Keratinocyte (primary cell): ENCODE data around the gene LDLRAD4. TPM values are rescaled to one million over a fixed set of nuclear protein-coding genes. Genes with fewer than 3 reads are reported as not detected.

Source experiments
- DNase-seq: peaks from one replicate; pipeline ENCODE4 v3.0.0-alpha.2; 2011; ENCODE audit warnings: low read depth, missing footprints, low spot score
- FAIRE-seq: peaks from 2 replicates; lab custom pipeline; 2011; peaks lifted over from hg19 to GRCh38; lab: Jason Lieb, UNC
- H2AFZ ChIP-seq: 2 replicates; pipeline ENCODE4 v1.6.0; 2012; ENCODE audit warnings: low read length, control low read depth, inconsistent platforms; ENCODE audit not compliant: control insufficient read depth
- H3K27ac ChIP-seq: 2 replicates; pipeline ENCODE4 v1.5.1; 2011; ENCODE audit warnings: low read length; ENCODE audit not compliant: control insufficient read depth, insufficient read depth
- H3K27me3 ChIP-seq: 3 replicates; pipeline ENCODE4 v1.6.0; 2011; ENCODE audit warnings: low read length; ENCODE audit not compliant: control insufficient read depth, insufficient read depth; ENCODE audit errors: extremely low read depth
- H3K36me3 ChIP-seq, 2 experiments: 2 replicates in 1 of 2; 3 replicates in 1 of 2; pipeline ENCODE4 v1.5.1; 2011; ENCODE audit warnings: low read length in 2 of 2, mild to moderate bottlenecking in 1 of 2; ENCODE audit not compliant: control insufficient read depth in 2 of 2, insufficient read depth in 2 of 2; ENCODE audit errors: extremely low read depth in 1 of 2
- H3K4me1 ChIP-seq: 3 replicates; pipeline ENCODE4 v1.5.1; 2011; ENCODE audit warnings: low read length; ENCODE audit not compliant: control insufficient read depth, insufficient read depth; ENCODE audit errors: extremely low read depth
- H3K4me2 ChIP-seq: 3 replicates; pipeline ENCODE4 v1.6.0; 2011; ENCODE audit warnings: low read depth, low read length; ENCODE audit not compliant: control insufficient read depth, insufficient read depth; ENCODE audit errors: extremely low read depth
- H3K4me3 ChIP-seq, 3 experiments: fragments of 200-600 bp in 1 of 3; sonication (generic) in 1 of 3; 2 replicates in 2 of 3; 3 replicates in 1 of 3; pipeline ENCODE4 v1.5.1; 2011 to 2016; ENCODE audit warnings: low read length in 3 of 3, mild to moderate bottlenecking in 3 of 3, control low read depth in 2 of 3, inconsistent platforms in 1 of 3, low read depth in 1 of 3, mixed read lengths in 1 of 3, mixed run types in 1 of 3, moderate library complexity in 1 of 3; ENCODE audit not compliant: control insufficient read depth in 2 of 3, insufficient read depth in 2 of 3; ENCODE audit errors: extremely low read depth in 1 of 3
- H3K79me2 ChIP-seq: 2 replicates; pipeline ENCODE4 v1.6.0; 2012; ENCODE audit warnings: low read length; ENCODE audit not compliant: control insufficient read depth, insufficient read depth
- H3K9ac ChIP-seq: 3 replicates; pipeline ENCODE4 v1.6.0; 2011; ENCODE audit warnings: low read length; ENCODE audit not compliant: control insufficient read depth, insufficient read depth; ENCODE audit errors: extremely low read depth
- H3K9me1 ChIP-seq: 3 replicates; pipeline ENCODE4 v1.6.0; 2011; ENCODE audit warnings: low read length; ENCODE audit not compliant: control insufficient read depth, insufficient read depth; ENCODE audit errors: extremely low read depth
- H3K9me3 ChIP-seq: 2 replicates; pipeline ENCODE4 v1.5.1; 2012; ENCODE audit warnings: low read depth, low read length; ENCODE audit not compliant: control insufficient read depth
- H4K20me1 ChIP-seq: 3 replicates; pipeline ENCODE4 v1.6.0; 2011; ENCODE audit warnings: low read length; ENCODE audit not compliant: control insufficient read depth, insufficient read depth; ENCODE audit errors: extremely low read depth
- CTCF ChIP-seq, 3 experiments: IDR thresholded peaks in 1 of 3; conservative IDR thresholded peaks in 1 of 3; optimal IDR thresholded peaks in 1 of 3; 2 replicates in 2 of 3; 3 replicates in 1 of 3; pipeline versions ENCODE3 to v1.5.1; 2011; ENCODE audit warnings: low read length in 3 of 3, mild to moderate bottlenecking in 3 of 3, moderate library complexity in 2 of 3, control low read depth in 1 of 3, inconsistent platforms in 1 of 3; ENCODE audit not compliant: insufficient read depth in 2 of 3; ENCODE audit errors: extremely low read depth in 1 of 3
- EZH2 ChIP-seq: IDR thresholded peaks from one replicate; pipeline ENCODE4 v1.6.1; 2012; ENCODE audit warnings: inconsistent platforms, mild to moderate bottlenecking, low read length, moderate library complexity
- dilution Hi-C: fragments of 300-500 bp; cut with MboI; formaldehyde crosslinking; loops from one replicate; pipeline ENCODE4 v1.7.0; 2020; ENCODE audit warnings: low sequenced_read_pairs; ENCODE audit not compliant: extremely low pct_ligation_motif_present
- polyA plus RNA-seq, 5 experiments: library from polyadenylated mRNA; depleted of rRNA in 3 of 5; stranded (reverse) in 3 of 5; stranded (forward) in 1 of 5; unstranded in 1 of 5; fragments of >200 nt; gene quantifications; 1 replicate in 1 of 5; 2 replicates in 3 of 5; 3 replicates in 1 of 5; pipeline versions ENCODE4 v1.2.1 to v1.2.3, GENCODE V29; 2011 to 2012; ENCODE audit warnings: missing spikeins in 2 of 5, low read depth in 1 of 5, low replicate concordance in 1 of 5

The LDLRAD4 gene
- polyA plus RNA-seq, 1 donor (not counting 4 experiments of a cell fraction or from before 2014, with no cell fraction given) = not detected

- dilution Hi-C loops = no loop called here
- no peaks in the 10 kb centered on the region for H4K20me1 ChIP-seq
- no peaks in the 10 kb centered on the region for H3K79me2 ChIP-seq
Observed at GRCh38 chr18:13237073-13237472, 18.5 kb downstream of the LDLRAD4 start.

GRCh38 chr18:13237641-13238040 lies 19.1 kb downstream of the LDLRAD4 start:
- no peak for TF ChIP-seq EZH2
- no peak for TF ChIP-seq CTCF (optimal IDR thresholded peaks at IDR 0.05 in 1 of 3, IDR thresholded peaks at IDR 0.05 in 1 of 3, conservative IDR thresholded peaks at IDR 0.05 in 1 of 3; ENCODE audit: extremely low read depth in 1 of 3, insufficient read depth in 2 of 3, low read length in 3 of 3)
- no peak overlapping the region for H3K9ac ChIP-seq
- H3K9me3 ChIP-seq = no peaks in the 10 kb centered on the region
- no peaks in the 10 kb centered on the region for H3K9me1 ChIP-seq
- no peak overlapping the region for H2AFZ ChIP-seq
- DNase-seq = no peak
- H3K27me3 ChIP-seq = no peaks in the 10 kb centered on the region
- FAIRE-seq = no peak
- no peak overlapping the region for H3K4me2 ChIP-seq
- H3K36me3 ChIP-seq = no peaks in the 10 kb centered on the region
- H3K79me2 ChIP-seq = no peaks in the 10 kb centered on the region
- H3K4me3 ChIP-seq = no peak overlapping the region
- dilution Hi-C loops = no loop called here
- no peak overlapping the region for H3K27ac ChIP-seq
- H3K4me1 ChIP-seq = no peaks in the 10 kb centered on the region
- H4K20me1 ChIP-seq = no peaks in the 10 kb centered on the region

More at GRCh38 chr18:13237073-13237472, 18.5 kb downstream of the LDLRAD4 start:
- H3K4me3 ChIP-seq = no peak overlapping the region
- DNase-seq = no peak
- no peaks in the 10 kb centered on the region for H3K9me3 ChIP-seq
- no peaks in the 10 kb centered on the region for H3K9me1 ChIP-seq
- H3K4me2 ChIP-seq = no peak overlapping the region
- FAIRE-seq = no peak
- no peak overlapping the region for H2AFZ ChIP-seq
- no peaks in the 10 kb centered on the region for H3K4me1 ChIP-seq
- no peak overlapping the region for H3K9ac ChIP-seq
- H3K27ac ChIP-seq = no peak overlapping the region
- no peaks in the 10 kb centered on the region for H3K36me3 ChIP-seq
- TF ChIP-seq EZH2 (no peak), CTCF (optimal IDR thresholded peaks at IDR 0.05 in 1 of 3, IDR thresholded peaks at IDR 0.05 in 1 of 3, conservative IDR thresholded peaks at IDR 0.05 in 1 of 3; ENCODE audit: extremely low read depth in 1 of 3, insufficient read depth in 2 of 3, low read length in 3 of 3) (no peak)
- H3K27me3 ChIP-seq = no peaks in the 10 kb centered on the region
